Measurements from ENCODE around the gene CLPSL1. TPM values are rescaled to one million over a fixed set of nuclear protein-coding genes. Genes with fewer than 3 reads are reported as not detected.

The CLPSL1 gene
- total and polyA plus RNA-seq, 2 of the 13 experiments (the other 11 are each of a cell fraction or from before 2014, with no cell fraction given), result not detected

- TF ChIP-seq ZNF570 (CRISPR knock-in tag; IDR thresholded peaks at IDR 0.05; ENCODE audit: borderline replicate concordance) (peak; percentile 94; the same call in 1 of the 2 replicates), ZNF569 (CRISPR knock-in tag; IDR thresholded peaks at IDR 0.05; ENCODE audit: borderline replicate concordance) (peak; percentile 59; the same call in 1 of the 2 replicates), ZNF850 (CRISPR knock-in tag; conservative IDR thresholded peaks at IDR 0.05) (0 out of 2 replicates have a peak, but pooled peaks have one; percentile 76), RBM39 (IDR thresholded peaks at IDR 0.05; ENCODE audit: low read depth, low read length, poor library complexity, severe bottlenecking) (peak; percentile 49), SNAPC2 (CRISPR knock-in tag; IDR thresholded peaks at IDR 0.05) (peak; percentile 95), JDP2 (CRISPR knock-in tag; IDR thresholded peaks at IDR 0.05; ENCODE audit: borderline replicate concordance) (peak; percentile 97), NBN (conservative IDR thresholded peaks at IDR 0.05) (no peak), AHDC1 (CRISPR knock-in tag; IDR thresholded peaks at IDR 0.05; ENCODE audit: borderline replicate concordance) (peak; percentile 78; the same call in 1 of the 2 replicates), DNMT3B (CRISPR knock-in tag; conservative IDR thresholded peaks at IDR 0.05) (peak; percentile 98; the same call in 1 of the 2 replicates), YEATS4 (CRISPR knock-in tag; IDR thresholded peaks at IDR 0.05; ENCODE audit: borderline replicate concordance) (peak; percentile 83), SMAD1 (CRISPR knock-in tag; IDR thresholded peaks at IDR 0.05; ENCODE audit: borderline replicate concordance, low read depth) (peak; percentile 86; the same call in 1 of the 2 replicates), RORA (CRISPR knock-in tag; IDR thresholded peaks at IDR 0.05) (no peak), MAZ (IDR thresholded peaks at IDR 0.05; ENCODE audit: borderline replicate concordance, low read depth, low read length) (peak; percentile 93), MAZ (CRISPR knock-in tag; IDR thresholded peaks at IDR 0.05; ENCODE audit: low read depth) (peak; percentile 100), HOXA5 (CRISPR knock-in tag; IDR thresholded peaks at IDR 0.05) (peak; percentile 100), MED13 (CRISPR knock-in tag; IDR thresholded peaks at IDR 0.05) (peak; percentile 97), TEAD3 (CRISPR knock-in tag; optimal IDR thresholded peaks at IDR 0.05; ENCODE audit: borderline replicate concordance) (peak; percentile 86), GATAD1 (CRISPR knock-in tag; IDR thresholded peaks at IDR 0.05) (peak; percentile 83), ATF5 (CRISPR knock-in tag; IDR thresholded peaks at IDR 0.05; ENCODE audit: low read depth) (peak; percentile 90; the same call in 1 of the 2 replicates), IRF9 (CRISPR knock-in tag; IDR thresholded peaks at IDR 0.05; ENCODE audit: borderline replicate concordance) (peak; percentile 99)
- TF ChIP-seq, protein P1, sequence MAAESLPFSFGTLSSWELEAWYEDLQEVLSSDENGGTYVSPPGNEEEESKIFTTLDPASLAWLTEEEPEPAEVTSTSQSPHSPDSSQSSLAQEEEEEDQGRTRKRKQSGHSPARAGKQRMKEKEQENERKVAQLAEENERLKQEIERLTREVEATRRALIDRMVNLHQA (CRISPR knock-in tag; IDR thresholded peaks at IDR 0.05), result 0 out of 2 replicates have a peak, but pooled peaks have one; percentile 66
Observed at GRCh38 chr6:35804996-35805736, 24.3 kb downstream of the CLPSL1 start, which contains the start of gene LHFPL5 (continued).
